K562 (cell line): ENCODE data around the gene ARHGAP25. TPM values are rescaled to one million over a fixed set of nuclear protein-coding genes. Genes with fewer than 3 reads are reported as not detected.

Source experiments
- ARID1B ChIP-seq: fragments of 450-650 bp; IDR thresholded peaks from 2 replicates; pipeline ENCODE4 v1.6.1; 2016; ENCODE audit warnings: antibody characterized with exemption, mild to moderate bottlenecking, inconsistent platforms
- CBFA2T2 ChIP-seq: fragments of 450-650 bp; conservative IDR thresholded peaks from 2 replicates; pipeline ENCODE4 v1.6.1; 2017; ENCODE audit warnings: mild to moderate bottlenecking
- CBFB ChIP-seq: sonication (generic); formaldehyde crosslinking; IDR thresholded peaks from 2 replicates; pipeline ENCODE4 v1.4.0; 2020; ENCODE audit warnings: mild to moderate bottlenecking, missing genetic modification reagents
- CCAR2 ChIP-seq: fragments of 200-400 bp; formaldehyde crosslinking; IDR thresholded peaks from 2 replicates; pipeline ENCODE4 v1.6.1; 2017; ENCODE audit warnings: mild to moderate bottlenecking, low read depth, low read length
- DIDO1 ChIP-seq: fragments of 450-650 bp; IDR thresholded peaks from 2 replicates; pipeline ENCODE4 v1.6.1; 2016; ENCODE audit warnings: low read depth, missing biosample characterization, missing genetic modification characterization
- DNMT1 ChIP-seq: fragments of 450-650 bp; IDR thresholded peaks from 2 replicates; pipeline ENCODE4 v1.6.1; 2016; ENCODE audit warnings: antibody characterized with exemption, mild to moderate bottlenecking
- HIVEP1 ChIP-seq: fragments of 250-450 bp; sonication (Bioruptor Pico); IDR thresholded peaks from 2 replicates; pipeline ENCODE4 v1.4.0; 2020; ENCODE audit warnings: mild to moderate bottlenecking
- ILF3 ChIP-seq: fragments of 450-650 bp; IDR thresholded peaks from 2 replicates; pipeline ENCODE4 v1.6.1; 2018; ENCODE audit warnings: antibody characterized with exemption, mild to moderate bottlenecking, moderate library complexity, borderline replicate concordance
- LEF1 ChIP-seq: fragments of 450-650 bp; IDR thresholded peaks from 2 replicates; pipeline ENCODE4 v1.6.1; 2016; ENCODE audit warnings: mild to moderate bottlenecking
- MTA3 ChIP-seq: fragments of 450-650 bp; formaldehyde crosslinking; IDR thresholded peaks from 2 replicates; pipeline ENCODE4 v1.6.1; 2017; ENCODE audit warnings: mild to moderate bottlenecking, borderline replicate concordance
- NR2C1 ChIP-seq, 2 experiments: fragments of 450-650 bp; IDR thresholded peaks; 2 replicates each; pipeline ENCODE4 v1.6.1; 2017; ENCODE audit warnings: mild to moderate bottlenecking in 2 of 2, antibody characterized with exemption in 1 of 2, inconsistent platforms in 1 of 2, missing compliant biosample characterization in 1 of 2, missing genetic modification characterization in 1 of 2
- PBX2 ChIP-seq, 2 experiments: IDR thresholded peaks in 1 of 2; conservative IDR thresholded peaks in 1 of 2; 2 replicates each; pipeline ENCODE4 v1.6.1; 2016; ENCODE audit warnings: low read depth in 2 of 2, mild to moderate bottlenecking in 1 of 2, missing compliant biosample characterization in 1 of 2, missing genetic modification characterization in 1 of 2, moderate library complexity in 1 of 2
- SMARCB1 ChIP-seq: IDR thresholded peaks from 2 replicates; pipeline ENCODE4 v1.6.1; 2011; ENCODE audit warnings: improper control_type of control experiment, low read depth; ENCODE audit not compliant: insufficient read length
- STAT5B ChIP-seq: fragments of 250-450 bp; sonication (Bioruptor Pico); IDR thresholded peaks from 2 replicates; pipeline ENCODE4 v1.8.0; 2021; ENCODE audit warnings: mild to moderate bottlenecking, inconsistent platforms
- TOE1 ChIP-seq, 2 experiments: fragments of 450-650 bp in 1 of 2; sonication (generic) in 1 of 2; formaldehyde crosslinking in 1 of 2; IDR thresholded peaks; 2 replicates each; pipeline versions ENCODE4 v1.7.1 to v1.8.0; 2016 to 2022; ENCODE audit warnings: borderline replicate concordance in 2 of 2, mild to moderate bottlenecking in 2 of 2, antibody characterized with exemption in 1 of 2, inconsistent platforms in 1 of 2, low read depth in 1 of 2, missing genetic modification reagents in 1 of 2, moderate library complexity in 1 of 2
- ZBTB12 ChIP-seq: fragments of 250-450 bp; sonication (Bioruptor Pico); IDR thresholded peaks from 2 replicates; pipeline ENCODE4 v1.4.0; 2020
- ZFP36 ChIP-seq: fragments of 150-350 bp; IDR thresholded peaks from 2 replicates; pipeline ENCODE4 v1.6.1; 2018; ENCODE audit warnings: low read length, low read depth; ENCODE audit not compliant: partially characterized antibody
- ZNF184 ChIP-seq: sonication (generic); formaldehyde crosslinking; IDR thresholded peaks from 2 replicates; pipeline ENCODE4 v1.5.0; 2020; ENCODE audit warnings: missing genetic modification reagents
- ZNF766 ChIP-seq: fragments of 200-800 bp; sonication (Bioruptor generic); conservative IDR thresholded peaks from 2 replicates; pipeline ENCODE4 v1.6.1; 2016; ENCODE audit warnings: missing genetic modification characterization, missing compliant biosample characterization
- ZZZ3 ChIP-seq: fragments of 450-650 bp; IDR thresholded peaks from 2 replicates; pipeline ENCODE4 v1.6.1; 2016; ENCODE audit warnings: antibody characterized with exemption, mild to moderate bottlenecking, moderate library complexity
- polyA plus RNA-seq, 8 experiments: library from polyadenylated mRNA; depleted of rRNA in 4 of 8; stranded (reverse) in 5 of 8; unstranded in 3 of 8; fragments of >200 nt; fragmentation: Nextera tagmentation in 2 of 8; fragmentation: Illumina TruSeq in 1 of 8; extraction: Ambion mirVana in 2 of 8; extraction: Trizol in 1 of 8; gene quantifications; 2 replicates each; pipeline versions ENCODE4 v1.2.1 to v1.2.3, GENCODE V29; 2011 to 2014; ENCODE audit warnings: inconsistent platforms in 1 of 8, missing spikeins in 1 of 8
- total RNA-seq, 7 experiments: library from RNA; depleted of rRNA in 6 of 7; stranded (reverse); fragments of >200 nt in 6 of 7; fragmentation: Illumina TruSeq in 2 of 7; extraction: Trizol in 2 of 7; gene quantifications; 2 replicates each; pipeline versions ENCODE4 v1.2.1 to v1.2.3, GENCODE V29; 2011 to 2021; ENCODE audit warnings: low replicate concordance in 1 of 7
- TF ChIP-seq, protein P1 (sequence below): fragments of 450-650 bp; IDR thresholded peaks from 2 replicates; pipeline ENCODE4 v1.6.1; 2016; ENCODE audit warnings: missing biosample characterization, missing genetic modification characterization
- TF ChIP-seq, protein P2 (sequence below): IDR thresholded peaks from 3 replicates; pipeline ENCODE4 v1.6.1; 2011; ENCODE audit warnings: borderline replicate concordance, mild to moderate bottlenecking; ENCODE audit not compliant: insufficient read length, insufficient read depth

ARHGAP25 gene
- total and polyA plus RNA-seq, 9 of the 15 experiments (the other 6 are each of a cell fraction or from before 2014, with no cell fraction given): 4.9 to 14.8 (median 10.7) TPM

DNA sequence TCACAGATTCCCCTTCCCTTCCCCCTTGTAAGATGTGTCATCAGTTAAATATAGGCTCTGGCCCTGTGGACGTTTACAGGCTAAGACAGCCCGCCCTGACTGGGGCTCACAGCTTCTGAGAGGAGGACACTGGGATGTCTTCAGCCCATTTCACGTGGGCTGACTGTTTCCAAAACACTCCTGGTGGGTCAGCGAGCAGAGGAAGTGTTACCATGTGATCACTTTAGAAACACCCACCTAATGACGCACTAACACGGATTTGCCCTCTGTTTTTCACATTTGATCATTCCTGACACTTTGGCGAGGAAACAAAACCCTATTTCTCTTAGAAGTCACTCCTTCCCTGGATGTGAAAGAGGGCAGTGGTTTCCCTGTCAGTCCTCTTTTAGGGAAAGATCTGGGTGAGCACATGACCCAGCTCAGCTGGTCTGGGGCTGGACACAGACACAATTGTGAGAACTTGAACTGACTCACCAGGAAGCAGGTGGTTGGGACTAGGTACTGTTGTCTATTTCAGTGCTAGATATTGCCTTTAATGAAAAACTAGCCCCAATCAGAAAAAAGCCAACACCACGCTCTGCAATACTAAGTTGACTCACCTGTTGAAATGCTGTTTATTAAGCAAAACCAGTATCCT, 97.7 kb downstream of the ARHGAP25 start (continued):
- TF ChIP-seq MTA3 (0 out of 2 replicates have a peak, but pooled peaks have one; percentile 13), LEF1 (peak; percentile 43; the same call in 1 of the 2 replicates), NR2C1 (IDR thresholded peaks at IDR 0.05) (no peak), NR2C1 (tag; IDR thresholded peaks at IDR 0.05) (peak; percentile 48; the same call in 1 of the 2 replicates), STAT5B (CRISPR knock-in tag) (no peak), DNMT1 (no peak), DIDO1 (tag) (no peak), ZZZ3 (no peak), ILF3 (no peak), ZNF766 (no peak), ZBTB12 (CRISPR knock-in tag) (no peak), TOE1 (IDR thresholded peaks at IDR 0.05; ENCODE audit: borderline replicate concordance) (peak; percentile 66; the same call in 1 of the 2 replicates), TOE1 (CRISPR knock-in tag; IDR thresholded peaks at IDR 0.05; ENCODE audit: borderline replicate concordance, low read depth) (no peak), HIVEP1 (CRISPR knock-in tag) (no peak), CCAR2 (no peak), CBFB (CRISPR knock-in tag) (no peak), CBFA2T2 (peak; percentile 24; the same call in 1 of the 2 replicates), ZFP36 (no peak), SMARCB1 (no peak), ARID1B (no peak; the same call in 1 of the 2 replicates), PBX2 (CRISPR knock-in tag; IDR thresholded peaks at IDR 0.05; ENCODE audit: low read depth) (no peak), PBX2 (tag; conservative IDR thresholded peaks at IDR 0.05; ENCODE audit: low read depth) (no peak), ZNF184 (CRISPR knock-in tag) (no peak)
- TF ChIP-seq, protein P1, sequence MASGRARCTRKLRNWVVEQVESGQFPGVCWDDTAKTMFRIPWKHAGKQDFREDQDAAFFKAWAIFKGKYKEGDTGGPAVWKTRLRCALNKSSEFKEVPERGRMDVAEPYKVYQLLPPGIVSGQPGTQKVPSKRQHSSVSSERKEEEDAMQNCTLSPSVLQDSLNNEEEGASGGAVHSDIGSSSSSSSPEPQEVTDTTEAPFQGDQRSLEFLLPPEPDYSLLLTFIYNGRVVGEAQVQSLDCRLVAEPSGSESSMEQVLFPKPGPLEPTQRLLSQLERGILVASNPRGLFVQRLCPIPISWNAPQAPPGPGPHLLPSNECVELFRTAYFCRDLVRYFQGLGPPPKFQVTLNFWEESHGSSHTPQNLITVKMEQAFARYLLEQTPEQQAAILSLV (tag): no peak
- TF ChIP-seq, protein P2, sequence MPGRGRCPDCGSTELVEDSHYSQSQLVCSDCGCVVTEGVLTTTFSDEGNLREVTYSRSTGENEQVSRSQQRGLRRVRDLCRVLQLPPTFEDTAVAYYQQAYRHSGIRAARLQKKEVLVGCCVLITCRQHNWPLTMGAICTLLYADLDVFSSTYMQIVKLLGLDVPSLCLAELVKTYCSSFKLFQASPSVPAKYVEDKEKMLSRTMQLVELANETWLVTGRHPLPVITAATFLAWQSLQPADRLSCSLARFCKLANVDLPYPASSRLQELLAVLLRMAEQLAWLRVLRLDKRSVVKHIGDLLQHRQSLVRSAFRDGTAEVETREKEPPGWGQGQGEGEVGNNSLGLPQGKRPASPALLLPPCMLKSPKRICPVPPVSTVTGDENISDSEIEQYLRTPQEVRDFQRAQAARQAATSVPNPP: no peak
